CD8-positive, alpha-beta memory T cell (primary cell): ENCODE measurements around the gene C6orf52. TPM values are rescaled to one million over a fixed set of nuclear protein-coding genes. Genes with fewer than 3 reads are reported as not detected.
A peak's percentile ranks its signal among the peaks of the same experiment; 100 is the strongest.

Source experiments
- CTCF ChIA-PET: fragments of 350-600 bp; sonication (Branson Sonifier 250); formaldehyde crosslinking; loops from one replicate; lab custom pipeline; 2021; ENCODE audit warnings: antibody characterized with exemption; lab: Charles Lee
- POLR2A ChIA-PET: fragments of 350-600 bp; sonication (Branson Sonifier 250); formaldehyde crosslinking; loops from one replicate; lab custom pipeline; 2021; ENCODE audit warnings: antibody characterized with exemption; lab: Charles Lee
- DNase-seq, 5 donors: peaks; one replicate each; pipeline versions ENCODE4 v3.0.0 to v3.0.0-alpha.2; 2020 to 2022; ENCODE audit warnings: mixed read lengths in 1 of 5
- H3K27ac ChIP-seq: one replicate; pipeline ENCODE4 v1.7.0; 2013; ENCODE audit warnings: low read depth, mild to moderate bottlenecking, low read length, moderate library complexity
- H3K27me3 ChIP-seq: 2 replicates; pipeline ENCODE4 v1.7.0; 2013; ENCODE audit warnings: low read length, mild to moderate bottlenecking; ENCODE audit not compliant: insufficient read depth, poor library complexity, severe bottlenecking
- H3K36me3 ChIP-seq: 2 replicates; pipeline ENCODE4 v1.7.0; 2013; ENCODE audit warnings: mild to moderate bottlenecking, low read length, moderate library complexity; ENCODE audit not compliant: insufficient read depth
- H3K4me1 ChIP-seq: 2 replicates; pipeline ENCODE4 v1.7.0; 2013; ENCODE audit warnings: mild to moderate bottlenecking, low read length, moderate library complexity; ENCODE audit not compliant: insufficient read depth
- H3K4me3 ChIP-seq: 2 replicates; pipeline ENCODE4 v1.7.0; 2013; ENCODE audit warnings: mild to moderate bottlenecking, low read length
- H3K9me3 ChIP-seq: 2 replicates; pipeline ENCODE4 v1.7.0; 2013; ENCODE audit warnings: mild to moderate bottlenecking, low read length
- H3K27ac Mint-ChIP-seq, 8 donors: one replicate each; pipeline ENCODE4 v1.8.0; 2020 to 2021; ENCODE audit warnings: mixed read lengths in 8 of 8, mild to moderate bottlenecking in 6 of 8, inconsistent platforms in 3 of 8, moderate library complexity in 3 of 8
- H3K27me3 Mint-ChIP-seq, 2 donors: one replicate each; pipeline ENCODE4 v1.8.0; 2020 to 2021; ENCODE audit warnings: mixed read lengths in 2 of 2, mild to moderate bottlenecking in 1 of 2, moderate library complexity in 1 of 2
- H3K36me3 Mint-ChIP-seq, 3 donors: one replicate each; pipeline ENCODE4 v1.8.0; 2020 to 2021; ENCODE audit warnings: mixed read lengths in 3 of 3, inconsistent platforms in 1 of 3, mild to moderate bottlenecking in 1 of 3
- H3K4me1 Mint-ChIP-seq, 3 donors: one replicate each; pipeline ENCODE4 v1.8.0; 2020 to 2021; ENCODE audit warnings: mixed read lengths in 3 of 3, inconsistent platforms in 1 of 3, mild to moderate bottlenecking in 1 of 3
- H3K4me3 Mint-ChIP-seq, 7 donors: one replicate each; pipeline ENCODE4 v1.8.0; 2020 to 2021; ENCODE audit warnings: mixed read lengths in 7 of 7, mild to moderate bottlenecking in 6 of 7, moderate library complexity in 4 of 7, inconsistent platforms in 2 of 7
- H3K9me3 Mint-ChIP-seq, 5 donors: one replicate each; pipeline ENCODE4 v1.8.0; 2020 to 2022; ENCODE audit warnings: mixed read lengths in 5 of 5, mild to moderate bottlenecking in 3 of 5, moderate library complexity in 2 of 5, inconsistent platforms in 1 of 5
- polyA plus RNA-seq: library from polyadenylated mRNA; unstranded; fragments of 300-500 nt; fragmentation: Illumina TruSeq; gene quantifications from one replicate; pipeline ENCODE4 v1.2.3, GENCODE V29; 2021
- total RNA-seq, 2 experiments: library from RNA; stranded (reverse); gene quantifications; one replicate each; pipeline ENCODE4 v1.2.3, GENCODE V29; 2021

Gene C6orf52
- total and polyA plus RNA-seq, 3 experiments from 2014 or later = 6.8 to 7.4 TPM; not detected in 1

GRCh38 chr6:10641528-10641927 is 52.9 kb downstream of the C6orf52 start:
- Histone ChIP-seq H3K4me1 (no peaks in the 10 kb centered on the region), H3K27me3 (no peaks in the 10 kb centered on the region), H3K27ac (no peak overlapping the region), H3K9me3 (no peaks in the 10 kb centered on the region), H3K36me3 (no peaks in the 10 kb centered on the region), H3K4me3 (no peak overlapping the region)
- Mint-ChIP-seq H3K4me1 (peaks cover 5 to 13% (median 7%) of the 10 kb centered on the region in 3 donors), H3K36me3 (peaks cover 0 to 4% (median 3%) of the 10 kb centered on the region in 3 donors), H3K27me3 (peaks cover 10 to 20% of the 10 kb centered on the region in 2 donors), H3K9me3 (no peaks in the 10 kb centered on the region), H3K4me3 (no peak overlapping the region), H3K27ac (no peak overlapping the region)
- DNase-seq = no peak
- CTCF ChIA-PET = no interaction called here
- POLR2A ChIA-PET = no interaction called here

GRCh38 chr6:10640412-10640811 is 54.0 kb downstream of the C6orf52 start:
- CTCF ChIA-PET = no interaction called here
- Mint-ChIP-seq H3K27me3 (peaks cover 8 to 20% of the 10 kb centered on the region in 2 donors), H3K9me3 (no peaks in the 10 kb centered on the region), H3K27ac (no peak overlapping the region), H3K4me3 (no peak overlapping the region), H3K36me3 (peaks cover 0 to 4% (median 3%) of the 10 kb centered on the region in 3 donors), H3K4me1 (peaks cover 5 to 13% (median 7%) of the 10 kb centered on the region in 3 donors)
- DNase-seq = no peak
- POLR2A ChIA-PET = no interaction called here
- H3K4me3 ChIP-seq = no peak overlapping the region
- no peaks in the 10 kb centered on the region for H3K36me3 ChIP-seq
- no peak overlapping the region for H3K27ac ChIP-seq
- H3K9me3 ChIP-seq = no peaks in the 10 kb centered on the region
- H3K27me3 ChIP-seq = no peaks in the 10 kb centered on the region
- no peaks in the 10 kb centered on the region for H3K4me1 ChIP-seq

GRCh38 chr6:10633216-10633615 is 61.2 kb downstream of the C6orf52 start:
- no peaks in the 10 kb centered on the region for H3K9me3 Mint-ChIP-seq
- ChIA-PET POLR2A (no interaction called here), CTCF (no interaction called here)
- no peaks in the 10 kb centered on the region for H3K27me3 ChIP-seq
- no peaks in the 10 kb centered on the region for H3K9me3 ChIP-seq
- no peaks in the 10 kb centered on the region for H3K36me3 ChIP-seq
- no peak overlapping the region for H3K4me3 ChIP-seq
- H3K4me1 ChIP-seq = no peaks in the 10 kb centered on the region
- no peak overlapping the region for H3K27ac Mint-ChIP-seq
- no peaks in the 10 kb centered on the region for H3K4me1 Mint-ChIP-seq
- DNase-seq = no peak
- H3K27me3 Mint-ChIP-seq = no peaks in the 10 kb centered on the region
- H3K36me3 Mint-ChIP-seq = no peaks in the 10 kb centered on the region
- H3K4me3 Mint-ChIP-seq = no peak overlapping the region
- H3K27ac ChIP-seq = no peak overlapping the region

GRCh38 chr6:10630178-10630577 is 64.2 kb downstream of the C6orf52 start:
- no peak for DNase-seq
- H3K27ac Mint-ChIP-seq = no peak overlapping the region
- H3K27me3 Mint-ChIP-seq = no peaks in the 10 kb centered on the region
- no peaks in the 10 kb centered on the region for H3K36me3 ChIP-seq
- H3K36me3 Mint-ChIP-seq = peaks cover 6 to 15% (median 8%) of the 10 kb centered on the region in 3 donors
- no peaks in the 10 kb centered on the region for H3K9me3 ChIP-seq
- H3K4me3 Mint-ChIP-seq = no peak overlapping the region
- H3K4me1 Mint-ChIP-seq = no peaks in the 10 kb centered on the region
- H3K4me3 ChIP-seq = no peak overlapping the region
- ChIA-PET CTCF (interaction anchor here (0.7 kb wide), 1 partner anchor 404 kb away, joined by 4 read pairs; no protein-coding TSS in a partner anchor), POLR2A (no interaction called here)
- no peak overlapping the region for H3K27ac ChIP-seq
- no peaks in the 10 kb centered on the region for H3K9me3 Mint-ChIP-seq
- H3K27me3 ChIP-seq = no peaks in the 10 kb centered on the region
- no peaks in the 10 kb centered on the region for H3K4me1 ChIP-seq

GRCh38 chr6:10627800-10628199 is 66.6 kb downstream of the C6orf52 start:
- POLR2A ChIA-PET = no interaction called here
- Mint-ChIP-seq H3K4me1 (no peaks in the 10 kb centered on the region), H3K27ac (no peak overlapping the region), H3K36me3 (peaks cover 22 to 35% (median 28%) of the 10 kb centered on the region in 3 donors), H3K9me3 (no peaks in the 10 kb centered on the region), H3K27me3 (peaks cover 0 to 2% of the 10 kb centered on the region in 2 donors), H3K4me3 (no peak overlapping the region)
- DNase-seq = no peak
- Histone ChIP-seq H3K27me3 (no peaks in the 10 kb centered on the region), H3K36me3 (no peaks in the 10 kb centered on the region), H3K27ac (no peak overlapping the region), H3K9me3 (no peaks in the 10 kb centered on the region), H3K4me1 (no peaks in the 10 kb centered on the region), H3K4me3 (no peak overlapping the region)
- CTCF ChIA-PET = no interaction called here

GRCh38 chr6:10626154-10626741 is 68.2 kb downstream of the C6orf52 start:
- Histone ChIP-seq H3K9me3 (no peaks in the 10 kb centered on the region), H3K36me3 (no peaks in the 10 kb centered on the region), H3K27me3 (no peaks in the 10 kb centered on the region), H3K4me1 (no peaks in the 10 kb centered on the region), H3K27ac (no peak overlapping the region), H3K4me3 (no peak overlapping the region)
- Mint-ChIP-seq H3K4me3 (no peak overlapping the region), H3K9me3 (no peaks in the 10 kb centered on the region), H3K36me3 (peaks cover 27 to 47% (median 34%) of the 10 kb centered on the region in 3 donors), H3K27me3 (peaks cover 0 to 2% of the 10 kb centered on the region in 2 donors), H3K27ac (no peak overlapping the region), H3K4me1 (no peaks in the 10 kb centered on the region)
- ChIA-PET CTCF (no interaction called here), POLR2A (no interaction called here)
- DNase-seq = no peak

- POLR2A ChIA-PET = no interaction called here
- no peaks in the 10 kb centered on the region for H3K36me3 ChIP-seq
These were observed 69.6 kb downstream of the C6orf52 start for GRCh38 chr6:10624836-10625235.

GRCh38 chr6:10621847-10622246 is 72.6 kb downstream of the C6orf52 start:
- Mint-ChIP-seq H3K9me3 (no peaks in the 10 kb centered on the region), H3K4me1 (peaks cover 0 to 6% (median 4%) of the 10 kb centered on the region in 3 donors), H3K27me3 (peaks cover 0 to 2% of the 10 kb centered on the region in 2 donors), H3K36me3 (peaks cover 25 to 47% (median 33%) of the 10 kb centered on the region in 3 donors), H3K27ac (peak overlapping the region in 1 of 8 donors; percentile 23), H3K4me3 (no peak overlapping the region)
- Histone ChIP-seq H3K27me3 (no peaks in the 10 kb centered on the region), H3K4me3 (no peak overlapping the region), H3K36me3 (no peaks in the 10 kb centered on the region), H3K9me3 (no peaks in the 10 kb centered on the region), H3K4me1 (no peaks in the 10 kb centered on the region), H3K27ac (no peak overlapping the region)
- ChIA-PET POLR2A (no interaction called here), CTCF (no interaction called here)
- DNase-seq = no peak

More at GRCh38 chr6:10624836-10625235, 69.6 kb downstream of the C6orf52 start:
- H3K9me3 Mint-ChIP-seq = no peaks in the 10 kb centered on the region
- H3K27ac Mint-ChIP-seq = peak overlapping the region in 1 of 8 donors; percentile 1
- no peak overlapping the region for H3K27ac ChIP-seq
- peaks cover 29 to 50% (median 37%) of the 10 kb centered on the region in 3 donors for H3K36me3 Mint-ChIP-seq
- H3K4me1 Mint-ChIP-seq = no peaks in the 10 kb centered on the region
- H3K4me1 ChIP-seq = no peaks in the 10 kb centered on the region
- H3K27me3 ChIP-seq = no peaks in the 10 kb centered on the region
- CTCF ChIA-PET = no interaction called here
- H3K4me3 Mint-ChIP-seq = no peak overlapping the region
- H3K27me3 Mint-ChIP-seq = peaks cover 0 to 2% of the 10 kb centered on the region in 2 donors
- H3K9me3 ChIP-seq = no peaks in the 10 kb centered on the region
- DNase-seq = no peak
- H3K4me3 ChIP-seq = no peak overlapping the region
